Muscle layer of duodenum (tissue), 2 donors: ENCODE data around the gene POLR2C.
A peak's percentile ranks its signal among the peaks of the same experiment; 100 is the strongest.

Experiments
- H3K27ac ChIP-seq: one replicate; pipeline ENCODE4 v1.7.0; 2013; ENCODE audit warnings: mild to moderate bottlenecking, low read length
- H3K27me3 ChIP-seq: one replicate; pipeline ENCODE4 v1.7.0; 2013; ENCODE audit warnings: low read depth, mild to moderate bottlenecking, control low read depth, low read length
- H3K36me3 ChIP-seq, 2 donors: one replicate each; pipeline ENCODE4 v1.7.0; 2013; ENCODE audit warnings: low read length in 2 of 2, control low read depth in 1 of 2, mild to moderate bottlenecking in 1 of 2; ENCODE audit not compliant: insufficient read depth in 2 of 2, control insufficient read depth in 1 of 2
- H3K4me1 ChIP-seq, 2 donors: one replicate each; pipeline ENCODE4 v1.7.0; 2013; ENCODE audit warnings: low read length in 2 of 2, mild to moderate bottlenecking in 2 of 2, control low read depth in 1 of 2, moderate library complexity in 1 of 2; ENCODE audit not compliant: insufficient read depth in 2 of 2, control insufficient read depth in 1 of 2
- H3K4me3 ChIP-seq, 2 donors: one replicate each; pipeline ENCODE4 v1.7.0; 2013; ENCODE audit warnings: low read length in 2 of 2, low read depth in 1 of 2, mild to moderate bottlenecking in 1 of 2
- H3K9me3 ChIP-seq, 2 donors: one replicate each; pipeline ENCODE4 v1.7.0; 2013; ENCODE audit warnings: low read length in 2 of 2, control low read depth in 1 of 2, mild to moderate bottlenecking in 1 of 2; ENCODE audit not compliant: control insufficient read depth in 1 of 2
- donor health status: healthy.

POLR2C gene

DNA sequence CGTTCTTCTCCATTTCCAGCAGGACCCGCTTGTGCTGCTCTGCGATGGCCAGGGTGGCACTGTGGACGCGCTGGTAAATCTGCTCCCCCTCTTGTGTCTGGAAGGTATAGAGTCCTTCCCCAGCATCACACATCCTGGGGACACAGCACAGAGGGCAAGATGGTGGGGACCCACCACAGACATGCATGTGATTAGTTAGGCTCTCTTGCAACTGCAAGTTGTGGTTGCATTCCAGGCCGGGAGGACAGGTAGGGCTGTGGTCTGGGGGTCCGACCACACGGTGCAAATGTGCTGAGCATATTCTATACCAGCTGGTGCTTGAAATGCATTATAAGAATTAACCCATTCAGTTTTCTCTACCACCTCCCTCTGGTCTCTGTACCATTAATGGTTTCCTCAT, 11.4 kb downstream of the POLR2C start:
- Histone ChIP-seq H3K9me3 (no peaks in the 10 kb centered on the region), H3K36me3 (peaks cover 45 to 57% of the 10 kb centered on the region in 2 donors), H3K4me1 (peaks cover 6 to 9% of the 10 kb centered on the region in 2 donors)

DNA sequence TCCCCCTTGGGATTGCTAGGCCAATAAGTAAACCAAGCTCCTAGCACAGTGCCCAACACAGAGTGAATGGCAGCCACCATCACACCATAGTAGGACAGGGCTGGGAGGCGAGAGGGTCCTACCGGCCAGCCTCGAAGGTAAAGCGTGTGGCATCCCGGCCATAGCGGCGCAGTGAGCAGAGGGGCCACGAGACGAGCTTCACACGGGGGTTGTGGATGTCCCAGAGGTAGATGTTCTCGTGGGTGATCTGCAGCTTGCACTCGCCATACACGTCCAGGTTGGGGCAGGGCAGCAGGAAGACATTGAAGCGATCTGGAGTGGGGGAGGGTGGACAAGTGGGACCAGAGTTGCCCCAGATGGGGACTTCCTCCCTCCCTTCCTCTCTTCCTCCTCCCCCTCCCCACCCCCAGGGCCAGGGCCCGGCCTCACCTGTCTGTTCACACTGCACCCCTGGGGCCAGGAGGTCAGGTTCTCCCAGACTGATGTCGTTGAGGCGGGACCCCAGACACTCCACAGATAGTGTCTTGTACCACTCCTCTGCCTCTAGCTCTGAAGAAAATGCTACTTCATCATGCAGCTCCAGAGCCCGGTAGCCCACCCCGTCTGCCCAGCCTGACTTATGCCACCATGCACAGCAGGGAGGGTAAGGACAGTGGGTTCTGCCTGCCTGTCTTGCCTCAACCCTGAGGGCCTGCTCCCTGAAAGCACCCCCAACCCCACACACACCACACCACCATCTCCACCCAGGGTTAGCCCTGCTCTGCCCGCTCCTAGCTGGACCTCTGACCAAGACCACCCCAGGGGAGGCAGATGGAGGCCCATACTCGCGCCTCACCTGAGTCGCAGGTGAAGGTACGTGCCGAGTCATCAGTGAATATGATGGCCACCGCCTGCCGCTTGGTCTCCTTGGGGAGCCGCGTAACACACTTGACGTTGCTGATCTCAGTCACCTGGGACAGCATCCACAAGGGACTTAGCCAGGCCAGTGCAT, 12.5 kb downstream of the POLR2C start:
- H3K4me1 ChIP-seq: peaks cover 9% of the 10 kb centered on the region in 2 donors
- peaks cover 35 to 46% of the 10 kb centered on the region in 2 donors for H3K36me3 ChIP-seq
- H3K4me3 ChIP-seq: no peak overlapping the region
- no peak overlapping the region for H3K27ac ChIP-seq
- H3K27me3 ChIP-seq: no peaks in the 10 kb centered on the region
- H3K9me3 ChIP-seq: no peaks in the 10 kb centered on the region

More for the DNA sequence above, 11.4 kb downstream of the POLR2C start:
- Histone ChIP-seq H3K4me3 (no peak overlapping the region), H3K27me3 (no peaks in the 10 kb centered on the region), H3K27ac (no peak overlapping the region)

DNA sequence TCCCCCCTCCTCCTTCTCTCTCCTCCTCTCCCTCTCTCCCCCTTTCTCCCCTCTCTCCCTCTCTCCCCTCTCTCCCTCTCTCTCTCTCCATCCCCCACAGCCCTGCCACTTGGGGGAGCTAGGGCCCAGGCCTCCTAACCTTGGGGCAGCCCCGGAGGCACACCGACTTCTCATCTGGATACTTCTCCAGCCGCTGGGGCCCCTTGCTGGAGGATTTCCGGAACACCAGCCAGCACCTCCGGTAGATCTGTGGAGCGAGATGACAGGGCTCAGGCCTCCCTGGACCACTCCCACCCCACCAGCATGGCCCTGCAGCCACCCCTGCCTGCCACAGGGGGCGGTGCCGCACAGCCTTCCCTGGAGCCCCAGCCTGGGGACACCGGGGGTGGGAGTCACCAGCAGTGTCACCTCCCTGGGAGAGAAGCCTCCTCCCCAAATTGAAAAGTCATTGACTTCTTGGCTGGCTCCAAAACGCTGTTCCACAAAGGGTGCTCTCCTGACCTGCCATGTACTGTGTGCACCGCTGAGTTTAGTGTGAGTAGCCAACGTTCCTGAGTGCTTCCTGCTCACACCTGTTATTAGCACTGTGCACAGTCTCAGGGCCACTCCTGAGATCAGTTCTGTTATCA, 13.3 kb downstream of the POLR2C start:
- Histone ChIP-seq H3K27ac (no peak overlapping the region), H3K4me3 (no peak overlapping the region), H3K4me1 (peaks cover 5 to 15% of the 10 kb centered on the region in 2 donors), H3K9me3 (no peaks in the 10 kb centered on the region), H3K27me3 (no peaks in the 10 kb centered on the region), H3K36me3 (peaks cover 26 to 37% of the 10 kb centered on the region in 2 donors)

DNA sequence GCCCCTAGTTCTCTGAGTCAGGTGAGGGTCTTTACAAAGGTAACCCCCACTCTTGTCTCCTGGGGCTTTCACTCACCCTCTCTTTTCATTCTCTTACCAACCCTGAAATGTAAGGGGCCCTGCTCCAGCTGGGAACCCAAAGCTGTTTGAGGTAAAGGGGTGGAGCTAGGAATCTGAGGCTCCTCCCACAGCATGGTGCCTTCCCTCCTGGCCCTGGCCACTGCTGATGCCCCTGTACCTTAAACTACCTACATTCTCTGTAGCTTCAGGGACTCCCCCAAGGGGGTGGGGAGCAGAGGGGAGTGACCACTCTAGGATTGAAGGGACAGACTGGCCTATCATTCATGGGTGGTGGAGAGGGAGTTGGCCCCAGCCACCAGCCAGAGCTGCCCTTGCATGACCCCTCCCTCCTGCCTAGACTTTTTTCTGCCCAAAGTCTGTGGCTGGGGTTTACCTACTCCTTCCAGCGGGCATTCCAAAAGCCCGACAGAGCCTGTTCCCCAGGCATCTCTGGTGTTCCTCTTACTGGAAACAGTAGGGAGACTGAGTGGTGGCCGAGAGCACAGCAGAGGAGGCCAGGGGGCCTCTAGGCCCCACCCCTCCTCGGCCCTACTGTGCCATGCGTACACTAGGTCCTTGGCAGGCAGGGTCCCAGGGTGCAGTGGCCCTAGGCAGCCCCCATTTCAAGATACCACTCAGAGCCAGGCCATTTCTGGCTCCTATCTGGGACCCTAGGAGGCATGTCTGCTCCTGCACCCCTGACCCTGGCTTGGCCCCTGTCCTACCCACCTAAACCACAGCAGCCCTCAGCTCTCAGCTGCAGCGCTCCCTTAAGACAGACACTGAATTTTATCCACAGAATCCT, 14.3 kb downstream of the POLR2C start:
- Histone ChIP-seq H3K36me3 (peaks cover 19 to 30% of the 10 kb centered on the region in 2 donors), H3K27ac (no peak overlapping the region), H3K4me1 (peaks cover 0 to 15% of the 10 kb centered on the region in 2 donors), H3K9me3 (no peaks in the 10 kb centered on the region), H3K4me3 (no peak overlapping the region), H3K27me3 (no peaks in the 10 kb centered on the region)

DNA sequence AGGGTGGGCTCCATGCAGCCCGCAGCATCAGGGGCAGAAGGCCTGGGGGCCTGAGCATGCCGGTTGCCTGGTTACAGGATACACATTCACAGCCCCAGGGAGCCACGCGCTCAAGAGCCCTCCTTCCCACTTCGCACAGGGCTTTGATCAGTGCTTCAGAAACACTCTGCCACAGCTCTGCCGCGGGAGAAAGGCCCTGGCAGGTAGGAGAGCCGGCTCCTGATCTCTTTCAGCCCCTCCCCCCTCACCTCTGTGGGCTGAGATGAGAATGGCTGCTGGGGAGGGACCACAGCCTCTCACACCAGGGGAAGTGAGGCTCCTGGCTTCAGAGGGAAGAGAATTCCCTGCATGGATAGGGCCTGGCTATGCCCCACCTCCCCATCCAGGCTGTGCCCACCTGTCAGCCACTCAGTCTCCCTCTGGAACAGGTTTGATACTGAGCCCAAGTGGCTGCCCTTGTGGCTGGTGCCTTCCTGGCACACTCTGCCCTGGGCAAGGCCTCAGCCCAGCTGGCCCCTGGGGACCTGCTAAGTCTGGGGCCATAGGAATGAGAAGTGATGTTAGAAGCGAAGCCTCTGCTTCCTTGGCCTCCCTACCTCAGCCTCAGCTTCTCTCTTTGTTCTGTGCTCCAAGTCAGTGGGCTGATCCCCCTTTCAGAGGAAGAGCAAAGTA, 15.2 kb downstream of the POLR2C start:
- Histone ChIP-seq H3K36me3 (peaks cover 11 to 22% of the 10 kb centered on the region in 2 donors), H3K27ac (no peak overlapping the region), H3K27me3 (no peaks in the 10 kb centered on the region), H3K9me3 (no peaks in the 10 kb centered on the region), H3K4me3 (no peak overlapping the region), H3K4me1 (peaks cover 0 to 15% of the 10 kb centered on the region in 2 donors)

DNA sequence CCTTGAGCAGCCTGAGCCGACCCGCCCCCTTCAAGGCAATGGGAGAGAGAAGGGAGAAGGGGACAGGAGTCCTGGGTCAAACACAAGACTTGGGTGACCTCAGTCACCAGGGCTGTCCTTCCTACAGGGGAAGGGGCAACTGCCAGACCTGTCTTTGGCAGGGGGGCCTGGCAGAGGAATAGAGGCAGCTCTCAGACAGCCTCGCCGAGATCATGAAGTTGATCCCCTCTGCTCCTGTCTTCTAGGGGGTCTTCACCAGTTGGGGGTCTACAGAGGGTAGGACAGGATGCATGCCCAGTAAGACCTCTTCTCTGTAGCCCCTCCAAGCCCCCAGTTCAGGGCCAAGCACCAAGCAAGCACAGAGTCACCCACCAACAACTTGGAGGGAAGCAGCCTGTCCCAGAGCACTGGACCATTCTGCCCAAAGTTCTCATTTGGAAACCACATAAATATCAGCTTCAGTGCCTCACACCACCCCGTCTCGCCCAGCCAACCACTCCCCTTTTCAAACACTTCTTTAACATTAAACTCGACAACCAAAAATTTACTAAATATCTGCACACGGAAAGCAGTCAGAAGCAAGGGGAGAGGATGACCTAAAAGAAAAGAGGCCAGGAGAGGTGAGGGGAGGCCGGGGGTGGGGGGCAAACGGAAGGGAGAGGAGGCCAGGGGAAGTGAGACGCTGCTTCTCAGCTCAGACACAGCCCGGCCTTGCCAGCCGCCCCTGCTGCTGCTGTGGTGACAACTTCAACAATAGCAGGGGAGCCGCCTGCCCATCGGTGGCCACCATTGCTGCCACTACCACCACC, 16.1 kb downstream of the POLR2C start:
- Histone ChIP-seq H3K4me1 (peaks cover 0 to 15% of the 10 kb centered on the region in 2 donors), H3K27ac (no peak overlapping the region)

DNA sequence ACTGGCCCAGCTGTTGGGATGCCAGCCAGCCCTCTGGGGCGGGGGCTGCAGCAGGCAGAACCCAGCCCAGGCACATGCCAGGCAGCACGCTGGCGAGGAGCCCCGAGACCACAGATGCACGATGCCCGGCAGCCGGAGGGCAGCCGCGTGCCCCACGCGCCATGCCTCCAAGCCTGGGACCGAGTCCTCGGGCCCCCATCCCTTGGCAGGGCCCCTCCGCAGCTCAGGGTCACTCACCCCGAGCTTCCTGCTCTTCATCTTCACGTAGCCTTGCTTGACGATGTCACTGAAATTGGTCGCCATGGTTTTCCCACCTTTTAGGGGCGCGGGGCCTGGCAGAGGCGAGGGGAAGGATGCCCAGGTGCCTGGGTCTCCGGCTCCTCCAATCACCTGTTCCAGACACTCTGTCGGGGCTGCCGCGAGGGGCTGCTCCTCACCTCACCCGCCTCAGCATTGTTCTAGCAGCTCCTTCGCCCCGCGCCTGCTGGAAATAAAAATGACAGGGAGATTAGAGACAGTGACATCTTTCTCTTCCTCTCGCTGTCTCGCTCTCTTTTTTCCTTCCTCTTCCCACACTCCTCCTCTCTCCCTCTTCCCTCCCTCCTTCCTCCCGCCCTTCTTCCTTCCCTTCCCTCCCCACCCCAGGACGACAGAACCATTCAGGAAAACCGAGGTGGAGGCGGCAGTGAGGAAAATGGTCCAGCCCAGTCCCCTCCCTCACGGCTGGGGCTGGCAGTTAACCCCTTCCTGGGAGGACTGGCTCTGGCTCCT, 16.9 kb downstream of the POLR2C start:
- Histone ChIP-seq H3K36me3 (peaks cover 3 to 6% of the 10 kb centered on the region in 2 donors), H3K4me1 (peaks cover 0 to 15% of the 10 kb centered on the region in 2 donors), H3K27me3 (no peaks in the 10 kb centered on the region), H3K4me3 (peak overlapping the region; percentile 54 to 66), H3K27ac (peak overlapping the region; percentile 54), H3K9me3 (no peaks in the 10 kb centered on the region)

More for the DNA sequence above, 16.1 kb downstream of the POLR2C start:
- Histone ChIP-seq H3K9me3 (no peaks in the 10 kb centered on the region), H3K4me3 (peak overlapping the region; percentile 54 to 66), H3K36me3 (peaks cover 6 to 12% of the 10 kb centered on the region in 2 donors), H3K27me3 (no peaks in the 10 kb centered on the region)

DNA sequence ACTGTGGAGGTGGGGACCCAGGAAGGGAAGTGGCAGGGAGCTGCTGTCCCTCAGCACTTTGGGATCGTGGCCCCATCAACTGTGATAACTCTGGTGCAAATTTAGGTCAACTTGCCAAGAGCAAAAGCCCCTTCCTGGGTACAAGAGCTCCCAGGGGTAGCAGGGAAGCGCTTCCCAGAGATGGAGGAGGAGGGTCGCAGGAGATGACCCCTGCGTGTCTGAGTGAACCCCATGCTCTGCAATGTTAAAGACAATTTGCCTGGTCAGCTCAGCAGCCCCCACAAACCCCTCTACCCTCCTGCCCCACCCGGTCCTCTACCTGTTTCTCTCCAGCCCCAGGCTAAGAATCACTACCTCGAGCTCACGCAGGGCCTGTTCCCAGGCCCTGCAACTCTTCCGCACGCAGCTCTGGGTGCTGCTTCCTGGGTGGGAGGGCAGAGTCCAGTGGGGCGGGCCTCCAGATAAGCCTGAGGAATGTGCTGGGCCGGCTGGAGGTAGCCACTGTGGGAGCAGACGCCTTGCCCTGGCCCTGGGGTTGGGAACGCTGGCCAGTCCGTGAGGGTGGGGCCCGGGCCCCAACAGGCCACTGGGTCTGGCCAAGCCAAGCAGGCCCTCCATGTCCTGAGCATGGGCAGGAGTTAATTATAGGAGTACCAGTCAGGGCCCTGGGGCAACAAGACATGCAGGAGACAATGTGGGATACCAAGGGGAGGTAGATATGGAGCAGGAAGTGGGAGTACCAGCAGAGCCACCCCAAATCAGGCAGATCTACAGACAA, 17.7 kb downstream of the POLR2C start:
- peaks cover 0 to 15% of the 10 kb centered on the region in 2 donors for H3K4me1 ChIP-seq
- peak overlapping the region; percentile 54 to 66 for H3K4me3 ChIP-seq
- H3K36me3 ChIP-seq: no peaks in the 10 kb centered on the region
- peak overlapping the region; percentile 54 for H3K27ac ChIP-seq
- no peaks in the 10 kb centered on the region for H3K9me3 ChIP-seq
- H3K27me3 ChIP-seq: no peaks in the 10 kb centered on the region

DNA sequence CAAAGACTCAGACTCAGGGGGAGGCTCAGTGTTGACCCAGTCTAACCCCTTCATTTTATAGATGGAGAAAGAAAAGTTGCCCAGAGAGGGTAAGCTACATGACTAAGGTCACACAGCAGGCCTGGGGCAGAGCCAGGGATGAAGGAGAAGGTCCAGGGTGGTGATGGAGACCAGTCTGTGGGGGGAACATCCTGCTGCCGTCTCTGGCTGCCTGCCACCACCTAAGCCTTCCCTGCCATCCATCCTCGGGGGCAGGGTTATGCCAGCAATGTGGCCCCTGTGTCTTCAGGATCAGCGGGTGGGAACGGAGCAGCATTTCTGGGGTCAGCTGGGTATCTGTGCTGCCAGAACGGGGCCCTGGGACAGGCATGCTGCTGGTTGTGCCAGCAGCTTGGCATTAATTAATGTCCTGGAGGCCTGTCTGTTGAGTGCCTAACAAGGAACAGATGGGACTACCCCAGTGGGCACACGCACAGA, 18.3 kb downstream of the POLR2C start:
- no peaks in the 10 kb centered on the region for H3K36me3 ChIP-seq
- no peaks in the 10 kb centered on the region for H3K9me3 ChIP-seq
- H3K27ac ChIP-seq: no peak overlapping the region
- H3K4me1 ChIP-seq: peaks cover 0 to 21% of the 10 kb centered on the region in 2 donors
- H3K27me3 ChIP-seq: no peaks in the 10 kb centered on the region
- H3K4me3 ChIP-seq: no peak overlapping the region
